Measurements from ENCODE around the gene CCDC192.

The CCDC192 gene

GRCh38 chr5:127891942-127892341 lies 188.8 kb downstream of the CCDC192 start:
- H3K9ac ChIP-seq (ENCODE audit: low read depth, low read length, poor library complexity, severe bottlenecking) = no peak overlapping the region
- H3K36me3 ChIP-seq (ENCODE audit: insufficient read depth, low read length) = no peaks in the 10 kb centered on the region
- H3K4me1 ChIP-seq (ENCODE audit: insufficient read depth, low read length, poor library complexity, severe bottlenecking) = no peaks in the 10 kb centered on the region
- H3K4me3 ChIP-seq (ENCODE audit: low read length, poor library complexity, severe bottlenecking) = no peak overlapping the region
- no peak overlapping the region for H2AFZ ChIP-seq (ENCODE audit: low read length)
- H3K4me2 ChIP-seq (ENCODE audit: low read depth, low read length, poor library complexity, severe bottlenecking) = no peak overlapping the region
- no peaks in the 10 kb centered on the region for H3F3A ChIP-seq (ENCODE audit: low read depth)
- H3K79me2 ChIP-seq (ENCODE audit: insufficient read depth, low read length) = no peaks in the 10 kb centered on the region
- no peaks in the 10 kb centered on the region for H4K20me1 ChIP-seq (ENCODE audit: insufficient read depth, low read length, poor library complexity, severe bottlenecking)
- no peaks in the 10 kb centered on the region for H3K27me3 ChIP-seq (ENCODE audit: insufficient read depth, low read length, poor library complexity, severe bottlenecking)
- H3K9me2 ChIP-seq (replicated peaks; ENCODE audit: low read depth, low read length) = no peaks in the 10 kb centered on the region
- no peak for TF ChIP-seq EZH2phosphoT487 (IDR thresholded peaks at IDR 0.05; ENCODE audit: borderline replicate concordance)
- TF ChIP-seq, protein P1, sequence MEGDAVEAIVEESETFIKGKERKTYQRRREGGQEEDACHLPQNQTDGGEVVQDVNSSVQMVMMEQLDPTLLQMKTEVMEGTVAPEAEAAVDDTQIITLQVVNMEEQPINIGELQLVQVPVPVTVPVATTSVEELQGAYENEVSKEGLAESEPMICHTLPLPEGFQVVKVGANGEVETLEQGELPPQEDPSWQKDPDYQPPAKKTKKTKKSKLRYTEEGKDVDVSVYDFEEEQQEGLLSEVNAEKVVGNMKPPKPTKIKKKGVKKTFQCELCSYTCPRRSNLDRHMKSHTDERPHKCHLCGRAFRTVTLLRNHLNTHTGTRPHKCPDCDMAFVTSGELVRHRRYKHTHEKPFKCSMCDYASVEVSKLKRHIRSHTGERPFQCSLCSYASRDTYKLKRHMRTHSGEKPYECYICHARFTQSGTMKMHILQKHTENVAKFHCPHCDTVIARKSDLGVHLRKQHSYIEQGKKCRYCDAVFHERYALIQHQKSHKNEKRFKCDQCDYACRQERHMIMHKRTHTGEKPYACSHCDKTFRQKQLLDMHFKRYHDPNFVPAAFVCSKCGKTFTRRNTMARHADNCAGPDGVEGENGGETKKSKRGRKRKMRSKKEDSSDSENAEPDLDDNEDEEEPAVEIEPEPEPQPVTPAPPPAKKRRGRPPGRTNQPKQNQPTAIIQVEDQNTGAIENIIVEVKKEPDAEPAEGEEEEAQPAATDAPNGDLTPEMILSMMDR (conservative IDR thresholded peaks at IDR 0.05; ENCODE audit: low read length) = no peak
- no peaks in the 10 kb centered on the region for H3K9me3 ChIP-seq (ENCODE audit: insufficient read depth, low read depth, low read length)

- Histone ChIP-seq H3K9me2 (replicated peaks; ENCODE audit: low read depth, low read length) (no peaks in the 10 kb centered on the region), H3K9me3 (ENCODE audit: insufficient read depth, low read depth, low read length) (no peaks in the 10 kb centered on the region), H2AFZ (ENCODE audit: low read length) (no peak overlapping the region), H4K20me1 (ENCODE audit: insufficient read depth, low read length, poor library complexity, severe bottlenecking) (no peaks in the 10 kb centered on the region), H3K4me1 (ENCODE audit: insufficient read depth, low read length, poor library complexity, severe bottlenecking) (no peaks in the 10 kb centered on the region), H3K4me2 (ENCODE audit: low read depth, low read length, poor library complexity, severe bottlenecking) (no peak overlapping the region), H3K9ac (ENCODE audit: low read depth, low read length, poor library complexity, severe bottlenecking) (no peak overlapping the region), H3K79me2 (ENCODE audit: insufficient read depth, low read length) (no peaks in the 10 kb centered on the region), H3K36me3 (ENCODE audit: insufficient read depth, low read length) (no peaks in the 10 kb centered on the region), H3F3A (ENCODE audit: low read depth) (no peaks in the 10 kb centered on the region), H3K27me3 (ENCODE audit: insufficient read depth, low read length, poor library complexity, severe bottlenecking) (no peaks in the 10 kb centered on the region), H3K4me3 (ENCODE audit: low read length, poor library complexity, severe bottlenecking) (no peak overlapping the region)
- TF ChIP-seq, protein P1 (conservative IDR thresholded peaks at IDR 0.05; ENCODE audit: low read length) = no peak
These were observed 189.4 kb downstream of the CCDC192 start for GRCh38 chr5:127892467-127893207.

- Histone ChIP-seq H3K4me1 (ENCODE audit: insufficient read depth, low read length, poor library complexity, severe bottlenecking) (no peaks in the 10 kb centered on the region), H3K9ac (ENCODE audit: low read depth, low read length, poor library complexity, severe bottlenecking) (no peak overlapping the region), H3K4me3 (ENCODE audit: low read length, poor library complexity, severe bottlenecking) (no peak overlapping the region), H3K36me3 (ENCODE audit: insufficient read depth, low read length) (no peaks in the 10 kb centered on the region), H4K20me1 (ENCODE audit: insufficient read depth, low read length, poor library complexity, severe bottlenecking) (no peaks in the 10 kb centered on the region), H3K9me2 (replicated peaks; ENCODE audit: low read depth, low read length) (no peaks in the 10 kb centered on the region), H3K27me3 (ENCODE audit: insufficient read depth, low read length, poor library complexity, severe bottlenecking) (no peaks in the 10 kb centered on the region), H3K79me2 (ENCODE audit: insufficient read depth, low read length) (no peaks in the 10 kb centered on the region), H2AFZ (ENCODE audit: low read length) (no peak overlapping the region), H3F3A (ENCODE audit: low read depth) (no peaks in the 10 kb centered on the region), H3K4me2 (ENCODE audit: low read depth, low read length, poor library complexity, severe bottlenecking) (no peak overlapping the region), H3K9me3 (ENCODE audit: insufficient read depth, low read depth, low read length) (no peaks in the 10 kb centered on the region)
- TF ChIP-seq, protein P1 (conservative IDR thresholded peaks at IDR 0.05; ENCODE audit: low read length) = no peak
- TF ChIP-seq EZH2phosphoT487 (IDR thresholded peaks at IDR 0.05; ENCODE audit: borderline replicate concordance) = no peak
These were observed 190.0 kb downstream of the CCDC192 start for GRCh38 chr5:127893232-127893631.

All from Loucy (cell line).